ENCODE results near the gene RNPEPL1. TPM values are rescaled to one million over a fixed set of nuclear protein-coding genes. Genes with fewer than 3 reads are reported as not detected.

The RNPEPL1 gene
- total RNA-seq, 1 experiment from 2014 or later: 88.2 TPM

- in situ Hi-C loops (cut with HindIII; ENCODE audit: low pct_unique_long_range_greater_than_20kb, low sequenced_read_pairs): no loop called here
- ATAC-seq (no peak), DNase-seq (ENCODE audit: low read depth, low spot score) (no peak)
- no peaks in the 10 kb centered on the region for H3K36me3 ChIP-seq (ENCODE audit: control insufficient read depth, insufficient read depth, low read length)
- no peaks in the 10 kb centered on the region for H3K4me1 ChIP-seq (ENCODE audit: control insufficient read depth, insufficient read depth, low read length)
- no peaks in the 10 kb centered on the region for H3K27me3 ChIP-seq (ENCODE audit: control insufficient read depth, insufficient read depth, low read length)
- ChIA-PET CTCF (no interaction called here), POLR2A (no interaction called here)
- TF ChIP-seq TCF7L2 (IDR thresholded peaks at IDR 0.05; ENCODE audit: low read depth, low read length) (no peak), SIN3A (IDR thresholded peaks at IDR 0.05; ENCODE audit: borderline replicate concordance, insufficient read depth, low read depth, low read length) (no peak), POLR2AphosphoS5 (IDR thresholded peaks at IDR 0.05; ENCODE audit: low read depth, low read length) (no peak)
- TF ChIP-seq, protein P1, sequence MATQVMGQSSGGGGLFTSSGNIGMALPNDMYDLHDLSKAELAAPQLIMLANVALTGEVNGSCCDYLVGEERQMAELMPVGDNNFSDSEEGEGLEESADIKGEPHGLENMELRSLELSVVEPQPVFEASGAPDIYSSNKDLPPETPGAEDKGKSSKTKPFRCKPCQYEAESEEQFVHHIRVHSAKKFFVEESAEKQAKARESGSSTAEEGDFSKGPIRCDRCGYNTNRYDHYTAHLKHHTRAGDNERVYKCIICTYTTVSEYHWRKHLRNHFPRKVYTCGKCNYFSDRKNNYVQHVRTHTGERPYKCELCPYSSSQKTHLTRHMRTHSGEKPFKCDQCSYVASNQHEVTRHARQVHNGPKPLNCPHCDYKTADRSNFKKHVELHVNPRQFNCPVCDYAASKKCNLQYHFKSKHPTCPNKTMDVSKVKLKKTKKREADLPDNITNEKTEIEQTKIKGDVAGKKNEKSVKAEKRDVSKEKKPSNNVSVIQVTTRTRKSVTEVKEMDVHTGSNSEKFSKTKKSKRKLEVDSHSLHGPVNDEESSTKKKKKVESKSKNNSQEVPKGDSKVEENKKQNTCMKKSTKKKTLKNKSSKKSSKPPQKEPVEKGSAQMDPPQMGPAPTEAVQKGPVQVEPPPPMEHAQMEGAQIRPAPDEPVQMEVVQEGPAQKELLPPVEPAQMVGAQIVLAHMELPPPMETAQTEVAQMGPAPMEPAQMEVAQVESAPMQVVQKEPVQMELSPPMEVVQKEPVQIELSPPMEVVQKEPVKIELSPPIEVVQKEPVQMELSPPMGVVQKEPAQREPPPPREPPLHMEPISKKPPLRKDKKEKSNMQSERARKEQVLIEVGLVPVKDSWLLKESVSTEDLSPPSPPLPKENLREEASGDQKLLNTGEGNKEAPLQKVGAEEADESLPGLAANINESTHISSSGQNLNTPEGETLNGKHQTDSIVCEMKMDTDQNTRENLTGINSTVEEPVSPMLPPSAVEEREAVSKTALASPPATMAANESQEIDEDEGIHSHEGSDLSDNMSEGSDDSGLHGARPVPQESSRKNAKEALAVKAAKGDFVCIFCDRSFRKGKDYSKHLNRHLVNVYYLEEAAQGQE (IDR thresholded peaks at IDR 0.05; ENCODE audit: insufficient read depth in 1 of 2, low read depth in 2 of 2, low read length in 1 of 2): no peak
- no peak overlapping the region for H3K4me3 ChIP-seq (ENCODE audit: low read depth in 2 of 2, low read length in 2 of 2)
- H3K27ac ChIP-seq (ENCODE audit: low read length): no peak overlapping the region
- peaks cover 9% of the 10 kb centered on the region; the same call in 1 of the 2 replicates for H3K9me3 ChIP-seq (ENCODE audit: control insufficient read depth, insufficient read depth, low read depth, low read length)
- no TSS peak for BruUV-seq (replicated peaks)
- intact Hi-C loops (cut with micrococcal nuclease; ENCODE audit: unreplicated experiment): no loop called here
Observed at GRCh38 chr2:240614391-240614790, 46.1 kb downstream of the RNPEPL1 start.

GRCh38 chr2:240615396-240615795, 47.1 kb downstream of the RNPEPL1 start:
- no peaks in the 10 kb centered on the region for H3K27me3 ChIP-seq (ENCODE audit: control insufficient read depth, insufficient read depth, low read length)
- no peak overlapping the region for H3K4me3 ChIP-seq (ENCODE audit: low read depth in 2 of 2, low read length in 2 of 2)
- no TSS peak for BruUV-seq (replicated peaks)
- H3K36me3 ChIP-seq (ENCODE audit: control insufficient read depth, insufficient read depth, low read length): no peaks in the 10 kb centered on the region
- H3K27ac ChIP-seq (ENCODE audit: low read length): no peak overlapping the region
- TF ChIP-seq, protein P1 (IDR thresholded peaks at IDR 0.05; ENCODE audit: insufficient read depth in 1 of 2, low read depth in 2 of 2, low read length in 1 of 2): no peak
- TF ChIP-seq CTCF (IDR thresholded peaks at IDR 0.05): no peak
- TF ChIP-seq TCF7L2 (IDR thresholded peaks at IDR 0.05; ENCODE audit: low read depth, low read length): no peak
- no peak for TF ChIP-seq POLR2AphosphoS5 (IDR thresholded peaks at IDR 0.05; ENCODE audit: low read depth, low read length)
- TF ChIP-seq SIN3A (IDR thresholded peaks at IDR 0.05; ENCODE audit: borderline replicate concordance, insufficient read depth, low read depth, low read length): no peak
- in situ Hi-C loops (cut with HindIII; ENCODE audit: low pct_unique_long_range_greater_than_20kb, low sequenced_read_pairs) (no loop called here), intact Hi-C loops (cut with micrococcal nuclease; ENCODE audit: unreplicated experiment) (no loop called here)
- POLR2A ChIA-PET: no interaction called here
- CTCF ChIA-PET: no interaction called here
- DNase-seq (ENCODE audit: low read depth, low spot score) (no peak), ATAC-seq (no peak)
- H3K4me1 ChIP-seq (ENCODE audit: control insufficient read depth, insufficient read depth, low read length): no peaks in the 10 kb centered on the region
- peaks cover 9% of the 10 kb centered on the region; the same call in 1 of the 2 replicates for H3K9me3 ChIP-seq (ENCODE audit: control insufficient read depth, insufficient read depth, low read depth, low read length)
